ENCODE measurements around the gene DDA1. TPM values are rescaled to one million over a fixed set of nuclear protein-coding genes. Genes with fewer than 3 reads are reported as not detected.

The DDA1 gene
- total RNA-seq, 1 experiment from 2014 or later, result 42.8 TPM

DNA sequence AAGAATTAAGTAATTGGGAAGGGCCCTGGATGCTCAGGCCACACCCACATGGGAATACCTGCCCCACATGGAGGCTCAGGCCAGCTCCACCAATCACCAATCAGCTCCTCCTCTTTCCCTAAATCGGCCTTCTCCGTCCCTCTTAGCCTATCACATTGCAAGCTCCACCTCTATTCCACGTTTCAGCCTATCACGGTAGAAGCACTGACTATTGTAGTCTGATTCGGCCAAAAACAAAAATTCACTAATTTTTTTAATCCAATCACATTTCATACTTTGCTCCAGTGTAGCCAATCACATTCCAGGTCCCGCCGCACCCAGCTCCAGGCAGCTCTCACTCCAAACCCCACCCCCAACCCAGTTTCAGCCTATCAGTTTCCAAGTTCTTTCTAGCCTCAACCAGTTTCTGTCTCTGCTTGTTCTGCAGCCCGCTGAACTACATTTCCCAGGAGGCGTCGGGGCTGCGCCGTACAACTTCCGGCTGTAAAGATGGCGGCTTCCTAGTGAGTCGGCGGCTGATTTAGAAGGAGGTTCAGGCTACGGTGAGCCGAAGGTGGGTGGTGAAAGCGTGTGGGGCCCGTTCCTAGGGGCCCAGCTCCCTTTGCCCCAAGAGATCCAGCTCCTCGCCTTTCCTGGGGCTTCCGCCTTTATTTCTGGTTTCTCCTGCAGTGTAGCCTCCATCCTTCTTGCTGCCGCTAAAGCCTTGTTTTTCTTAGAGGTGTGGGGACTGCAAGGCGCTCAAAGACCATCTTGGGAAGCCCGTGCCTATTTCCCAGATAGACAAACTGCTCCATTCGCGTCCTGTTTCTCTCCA lies 42.2 kb upstream of the DDA1 start, which contains the start of gene BABAM1:
BABAM1 (plus strand) TSS at position 469 of the 814 bp plus-strand sequence. CDS start 1,364 bp downstream, outside the sequence.
- peak; percentile 96 for DNase-seq (ENCODE audit: low spot score)
- Mint-ChIP-seq H3K4me3 (peak within 1 kb of the TSS; percentile 96), H3K9me3 (no peaks in the 10 kb centered on the region; the same call in 1 of the 2 replicates), H3K27me3 (ENCODE audit: low read depth) (no peaks in the 10 kb centered on the region), H3K36me3 (peaks cover 17% of the 10 kb centered on the region), H3K4me1 (peaks cover 20% of the 10 kb centered on the region), H3K27ac (peak within 1 kb of the TSS; percentile 92)
- ChIA-PET POLR2A (interaction anchor here (0.6 to 3.9 kb wide), 12 partner anchors 14 to 178 kb away, joined by 3 to 13 read pairs (median 4); partner anchors contain the start of genes ANKLE1, DDA1 and USE1), CTCF (interaction anchor here (0.6 to 3.0 kb wide), 16 partner anchors 10 to 495 kb away, joined by 3 to 11 read pairs (median 4); partner anchors contain the start of genes ANKLE1, DDA1, MRPL34 and USE1)
- TF ChIP-seq RORB (CRISPR knock-in tag; IDR thresholded peaks at IDR 0.05), result no peak
- TF ChIP-seq FOXP1 (CRISPR knock-in tag; IDR thresholded peaks at IDR 0.05; ENCODE audit: borderline replicate concordance), result no peak
- TF ChIP-seq EMX1 (CRISPR knock-in tag; IDR thresholded peaks at IDR 0.05), result no peak
- 0 out of 2 replicates have a peak, but pooled peaks have one; percentile 49 for TF ChIP-seq ZNF232 (CRISPR knock-in tag; IDR thresholded peaks at IDR 0.05)
- TF ChIP-seq KAT7 (CRISPR knock-in tag; IDR thresholded peaks at IDR 0.05; ENCODE audit: borderline replicate concordance), result no peak
- TF ChIP-seq NFYB (CRISPR knock-in tag; conservative IDR thresholded peaks at IDR 0.05; ENCODE audit: low read depth), result peak; percentile 84
- peak; percentile 87 for TF ChIP-seq GABPB1 (CRISPR knock-in tag; IDR thresholded peaks at IDR 0.05)
- 0 out of 2 replicates have a peak, but pooled peaks have one; percentile 27 for TF ChIP-seq MAX (CRISPR knock-in tag; IDR thresholded peaks at IDR 0.05)
- TF ChIP-seq JAZF1 (CRISPR knock-in tag; IDR thresholded peaks at IDR 0.05), result no peak
- no peak for TF ChIP-seq JUN (CRISPR knock-in tag; IDR thresholded peaks at IDR 0.05)
- no peak for TF ChIP-seq NFATC4 (CRISPR knock-in tag; IDR thresholded peaks at IDR 0.05)
- TF ChIP-seq, protein P1, sequence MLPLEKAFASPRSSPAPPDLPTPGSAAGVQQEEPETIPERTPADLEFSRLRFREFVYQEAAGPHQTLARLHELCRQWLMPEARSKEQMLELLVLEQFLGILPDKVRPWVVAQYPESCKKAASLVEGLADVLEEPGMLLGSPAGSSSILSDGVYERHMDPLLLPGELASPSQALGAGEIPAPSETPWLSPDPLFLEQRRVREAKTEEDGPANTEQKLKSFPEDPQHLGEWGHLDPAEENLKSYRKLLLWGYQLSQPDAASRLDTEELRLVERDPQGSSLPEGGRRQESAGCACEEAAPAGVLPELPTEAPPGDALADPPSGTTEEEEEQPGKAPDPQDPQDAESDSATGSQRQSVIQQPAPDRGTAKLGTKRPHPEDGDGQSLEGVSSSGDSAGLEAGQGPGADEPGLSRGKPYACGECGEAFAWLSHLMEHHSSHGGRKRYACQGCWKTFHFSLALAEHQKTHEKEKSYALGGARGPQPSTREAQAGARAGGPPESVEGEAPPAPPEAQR (CRISPR knock-in tag; IDR thresholded peaks at IDR 0.05), result peak; percentile 93
- TF ChIP-seq RELA (CRISPR knock-in tag; IDR thresholded peaks at IDR 0.05; ENCODE audit: borderline replicate concordance), result no peak
- TF ChIP-seq ZNF416 (CRISPR knock-in tag; IDR thresholded peaks at IDR 0.05), result 0 out of 2 replicates have a peak, but pooled peaks have one; percentile 18
- peak; percentile 92; the same call in 1 of the 2 replicates for TF ChIP-seq MXD4 (CRISPR knock-in tag; IDR thresholded peaks at IDR 0.05; ENCODE audit: borderline replicate concordance)
- peak; percentile 64 for TF ChIP-seq SP1 (CRISPR knock-in tag; conservative IDR thresholded peaks at IDR 0.05)
- no peak for TF ChIP-seq PRRX2 (CRISPR knock-in tag; IDR thresholded peaks at IDR 0.05)
- no peak for TF ChIP-seq ZBTB21 (CRISPR knock-in tag; IDR thresholded peaks at IDR 0.05; ENCODE audit: borderline replicate concordance)
- peak; percentile 74 for TF ChIP-seq FOXK1 (CRISPR knock-in tag; IDR thresholded peaks at IDR 0.05)
- TF ChIP-seq ZNF121 (CRISPR knock-in tag; IDR thresholded peaks at IDR 0.05), result no peak
- no peak for TF ChIP-seq STAT6 (CRISPR knock-in tag; conservative IDR thresholded peaks at IDR 0.05; ENCODE audit: low read depth)
- TF ChIP-seq TP53 (CRISPR knock-in tag; IDR thresholded peaks at IDR 0.05), result no peak
- ATAC-seq, result peak; percentile 95
